GM23338 (cell line): ENCODE measurements around the gene GNA12. TPM values are rescaled to one million over a fixed set of nuclear protein-coding genes. Genes with fewer than 3 reads are reported as not detected.

Source experiments
- ATAC-seq: fragments of 200-7000 bp; cut with Tn5 transposase; 3 replicates; pipeline ENCODE4 v1.9.1; 2020
- DNase-seq: peaks from one replicate; pipeline ENCODE4 v3.0.0-alpha.2; 2015; ENCODE audit warnings: low spot score
- H2AFZ ChIP-seq: fragments of 200-600 bp; sonication (generic); 2 replicates; pipeline ENCODE4 v1.8.0; 2016; ENCODE audit warnings: antibody characterized with exemption, mild to moderate bottlenecking, moderate library complexity
- H3F3A ChIP-seq: fragments of 200-600 bp; sonication (generic); replicated peaks from 2 replicates; pipeline ENCODE4 v1.8.0; 2017; ENCODE audit warnings: antibody characterized with exemption, mixed run types, low read depth
- H3K27ac ChIP-seq: fragments of 200-600 bp; sonication (generic); 2 replicates; pipeline ENCODE4 v1.6.1; 2016; ENCODE audit warnings: low read depth
- H3K27me3 ChIP-seq: fragments of 200-600 bp; sonication (generic); 2 replicates; pipeline ENCODE4 v1.8.0; 2016; ENCODE audit warnings: mild to moderate bottlenecking, mixed run types, moderate library complexity; ENCODE audit not compliant: insufficient read depth
- H3K36me3 ChIP-seq: fragments of 200-600 bp; sonication (generic); 2 replicates; pipeline ENCODE4 v1.8.0; 2016; ENCODE audit warnings: mild to moderate bottlenecking; ENCODE audit not compliant: insufficient read depth
- H3K4me1 ChIP-seq: fragments of 200-600 bp; sonication (generic); 2 replicates; pipeline ENCODE4 v1.8.0; 2016; ENCODE audit warnings: mild to moderate bottlenecking, moderate library complexity; ENCODE audit not compliant: insufficient read depth
- H3K4me2 ChIP-seq: fragments of 200-600 bp; sonication (generic); 2 replicates; pipeline ENCODE4 v1.7.1; 2017; ENCODE audit warnings: mixed run types
- H3K4me3 ChIP-seq: fragments of 200-600 bp; sonication (generic); 2 replicates; pipeline ENCODE4 v1.6.1; 2016; ENCODE audit warnings: mixed run types
- H3K79me2 ChIP-seq: fragments of 200-600 bp; sonication (generic); replicated peaks from 2 replicates; pipeline ENCODE4 v1.8.0; 2017; ENCODE audit warnings: mild to moderate bottlenecking; ENCODE audit not compliant: insufficient read depth
- H3K9me2 ChIP-seq: fragments of 200-600 bp; sonication (generic); 2 replicates; pipeline ENCODE4 v1.8.0; 2017; ENCODE audit not compliant: insufficient read depth
- H4K20me1 ChIP-seq: fragments of 200-600 bp; sonication (generic); replicated peaks from 2 replicates; pipeline ENCODE4 v1.8.0; 2017; ENCODE audit warnings: mild to moderate bottlenecking; ENCODE audit not compliant: insufficient read depth
- H3K27ac Mint-ChIP-seq: 2 replicates; pipeline ENCODE4 v1.8.0; 2020; ENCODE audit warnings: inconsistent platforms, mild to moderate bottlenecking, moderate library complexity, mixed read lengths
- H3K27me3 Mint-ChIP-seq: 3 replicates; pipeline ENCODE4 v1.8.0; 2022; ENCODE audit warnings: low read depth, mild to moderate bottlenecking, moderate library complexity, mixed read lengths, inconsistent platforms; ENCODE audit not compliant: insufficient read depth, poor library complexity
- H3K36me3 Mint-ChIP-seq: 3 replicates; pipeline ENCODE4 v1.8.0; 2021; ENCODE audit warnings: low read depth, mild to moderate bottlenecking, inconsistent platforms, moderate library complexity, mixed read lengths
- H3K4me1 Mint-ChIP-seq: 3 replicates; pipeline ENCODE4 v1.8.0; 2020; ENCODE audit warnings: mild to moderate bottlenecking, inconsistent platforms, mixed read lengths
- H3K4me3 Mint-ChIP-seq: 3 replicates; pipeline ENCODE4 v1.8.0; 2021; ENCODE audit warnings: moderate library complexity, mild to moderate bottlenecking, inconsistent platforms, mixed read lengths
- H3K9me3 Mint-ChIP-seq: 3 replicates; pipeline ENCODE4 v1.8.0; 2020; ENCODE audit warnings: moderate library complexity, mild to moderate bottlenecking, inconsistent platforms, mixed read lengths
- CREB1 ChIP-seq: fragments of 250-450 bp; sonication (Bioruptor Pico); IDR thresholded peaks from 2 replicates; pipeline ENCODE4 v1.5.0; 2020; ENCODE audit warnings: low read depth, mild to moderate bottlenecking, moderate library complexity
- CTCF ChIP-seq, 2 experiments: fragments of 200-600 bp in 1 of 2; sonication (generic) in 1 of 2; conservative IDR thresholded peaks; 2 replicates each; pipeline versions ENCODE4 v1.5.1 to v1.6.1; 2016 to 2017; ENCODE audit warnings: antibody characterized with exemption in 2 of 2, low read depth in 2 of 2, mild to moderate bottlenecking in 2 of 2, moderate library complexity in 1 of 2
- EZH2 ChIP-seq: fragments of 200-600 bp; sonication (generic); IDR thresholded peaks from one replicate; pipeline ENCODE4 v1.8.0; 2017; ENCODE audit warnings: antibody characterized with exemption, mild to moderate bottlenecking, low read depth; ENCODE audit not compliant: unreplicated experiment
- EZH2phosphoT487 ChIP-seq: fragments of 200-600 bp; sonication (generic); IDR thresholded peaks from one replicate; pipeline ENCODE4 v1.8.1; 2018; ENCODE audit warnings: antibody characterized with exemption; ENCODE audit not compliant: unreplicated experiment
- JUNB ChIP-seq: IDR thresholded peaks from one replicate; pipeline ENCODE4 v1.6.1; 2016; ENCODE audit warnings: antibody characterized with exemption; ENCODE audit not compliant: unreplicated experiment
- NANOG ChIP-seq: IDR thresholded peaks from 2 replicates; pipeline ENCODE4 v1.6.1; 2016; ENCODE audit warnings: antibody characterized with exemption, borderline replicate concordance
- POLR2AphosphoS5 ChIP-seq: IDR thresholded peaks from 2 replicates; pipeline ENCODE4 v1.6.1; 2016; ENCODE audit warnings: antibody characterized with exemption, low read depth
- ZNF331 ChIP-seq: fragments of 250-450 bp; sonication (Bioruptor Pico); IDR thresholded peaks from 2 replicates; pipeline ENCODE4 v1.5.0; 2020; ENCODE audit warnings: low read depth, mild to moderate bottlenecking, moderate library complexity
- ZNF462 ChIP-seq: fragments of 250-450 bp; sonication (Bioruptor Pico); IDR thresholded peaks from 2 replicates; pipeline ENCODE4 v1.5.0; 2020; ENCODE audit warnings: mild to moderate bottlenecking, moderate library complexity
- polyA plus RNA-seq: library from polyadenylated mRNA; unstranded; fragments of >200 nt; fragmentation: Nextera tagmentation; extraction: Ambion mirVana; gene quantifications from 2 replicates; pipeline ENCODE4 v1.2.1, GENCODE V29; 2016
- total RNA-seq: library from RNA; depleted of rRNA; stranded (reverse); fragments of >200 nt; shearing (Covaris generic); gene quantifications from 2 replicates; pipeline ENCODE4 v1.2.3, GENCODE V29; 2014

Gene GNA12
- total and polyA plus RNA-seq, 2 experiments from 2014 or later = 24.0 to 87.7 TPM

- no peak for TF ChIP-seq ZNF462 (CRISPR knock-in tag)
- no peak for TF ChIP-seq EZH2phosphoT487
- TF ChIP-seq JUNB = no peak
- no peak for TF ChIP-seq EZH2
- TF ChIP-seq NANOG = no peak
- no peak for TF ChIP-seq POLR2AphosphoS5
- TF ChIP-seq ZNF331 = no peak
- TF ChIP-seq CREB1 (CRISPR knock-in tag) = no peak
Measured at GRCh38 chr7:2799253-2799652, 44.9 kb downstream of the GNA12 start (continued).

GRCh38 chr7:2798669-2799068 is 45.4 kb downstream of the GNA12 start:
- no peak overlapping the region for H3K4me3 Mint-ChIP-seq
- ATAC-seq (no peak), DNase-seq (no peak)
- peaks cover 2% of the 10 kb centered on the region for H3K27me3 Mint-ChIP-seq
- Histone ChIP-seq H4K20me1 (peaks cover 22% of the 10 kb centered on the region), H3K27me3 (no peaks in the 10 kb centered on the region), H3K79me2 (peaks cover 100% of the 10 kb centered on the region), H3K27ac (no peak overlapping the region), H2AFZ (no peak overlapping the region), H3K9me2 (no peaks in the 10 kb centered on the region), H3K4me1 (peaks cover 62% of the 10 kb centered on the region), H3K4me3 (no peak overlapping the region), H3K4me2 (no peak overlapping the region), H3F3A (no peaks in the 10 kb centered on the region), H3K36me3 (peaks cover 15% of the 10 kb centered on the region)
- H3K9me3 Mint-ChIP-seq = no peaks in the 10 kb centered on the region
- no peak overlapping the region for H3K27ac Mint-ChIP-seq
- TF ChIP-seq CTCF (conservative IDR thresholded peaks at IDR 0.05; ENCODE audit: low read depth in 2 of 2) (no peak), EZH2phosphoT487 (no peak), ZNF462 (CRISPR knock-in tag) (no peak)
- peaks cover 65% of the 10 kb centered on the region for H3K4me1 Mint-ChIP-seq
- peaks cover 14% of the 10 kb centered on the region for H3K36me3 Mint-ChIP-seq
